ENCODE measurements around the gene IGF1R. TPM values are rescaled to one million over a fixed set of nuclear protein-coding genes. Genes with fewer than 3 reads are reported as not detected.

The IGF1R gene
- total and polyA plus RNA-seq, 2 experiments from 2014 or later = 9.5 to 92.4 TPM

DNA sequence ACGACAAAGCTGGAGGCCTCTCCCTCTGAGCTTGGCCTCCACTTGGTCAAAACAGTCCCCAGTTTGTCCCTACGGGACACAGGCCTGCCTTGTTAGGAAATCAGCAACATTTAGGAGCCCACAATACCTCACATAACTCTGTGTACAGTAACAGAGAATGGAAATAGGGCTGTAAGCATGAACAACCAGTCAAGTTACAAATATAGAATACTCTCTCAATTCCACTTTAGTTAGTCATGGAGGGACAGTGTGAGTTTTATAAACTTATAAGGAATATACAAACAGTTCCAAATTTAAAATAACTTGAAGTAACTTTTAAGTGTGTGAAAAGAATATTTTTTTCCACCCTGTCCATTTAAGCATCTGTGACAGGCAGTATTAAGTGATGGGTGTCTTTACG is 229.8 kb downstream of the IGF1R start:
- peaks cover 48% of the 10 kb centered on the region for H3K4me1 ChIP-seq (ENCODE audit: low read depth)
- no peaks in the 10 kb centered on the region for H3K9me3 ChIP-seq (ENCODE audit: low read depth)
- H3K36me3 ChIP-seq = no peaks in the 10 kb centered on the region
- TF ChIP-seq, protein P1, sequence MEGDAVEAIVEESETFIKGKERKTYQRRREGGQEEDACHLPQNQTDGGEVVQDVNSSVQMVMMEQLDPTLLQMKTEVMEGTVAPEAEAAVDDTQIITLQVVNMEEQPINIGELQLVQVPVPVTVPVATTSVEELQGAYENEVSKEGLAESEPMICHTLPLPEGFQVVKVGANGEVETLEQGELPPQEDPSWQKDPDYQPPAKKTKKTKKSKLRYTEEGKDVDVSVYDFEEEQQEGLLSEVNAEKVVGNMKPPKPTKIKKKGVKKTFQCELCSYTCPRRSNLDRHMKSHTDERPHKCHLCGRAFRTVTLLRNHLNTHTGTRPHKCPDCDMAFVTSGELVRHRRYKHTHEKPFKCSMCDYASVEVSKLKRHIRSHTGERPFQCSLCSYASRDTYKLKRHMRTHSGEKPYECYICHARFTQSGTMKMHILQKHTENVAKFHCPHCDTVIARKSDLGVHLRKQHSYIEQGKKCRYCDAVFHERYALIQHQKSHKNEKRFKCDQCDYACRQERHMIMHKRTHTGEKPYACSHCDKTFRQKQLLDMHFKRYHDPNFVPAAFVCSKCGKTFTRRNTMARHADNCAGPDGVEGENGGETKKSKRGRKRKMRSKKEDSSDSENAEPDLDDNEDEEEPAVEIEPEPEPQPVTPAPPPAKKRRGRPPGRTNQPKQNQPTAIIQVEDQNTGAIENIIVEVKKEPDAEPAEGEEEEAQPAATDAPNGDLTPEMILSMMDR (IDR thresholded peaks at IDR 0.05; ENCODE audit: low read depth, low read length) = no peak
- DNase-seq (ENCODE audit: low read depth in 1 of 2, low spot score in 1 of 2) = no peak
- H3K27me3 ChIP-seq = no peaks in the 10 kb centered on the region
- H3K4me3 ChIP-seq = no peak overlapping the region
- peak overlapping the region; percentile 10 for H3K27ac ChIP-seq

DNA sequence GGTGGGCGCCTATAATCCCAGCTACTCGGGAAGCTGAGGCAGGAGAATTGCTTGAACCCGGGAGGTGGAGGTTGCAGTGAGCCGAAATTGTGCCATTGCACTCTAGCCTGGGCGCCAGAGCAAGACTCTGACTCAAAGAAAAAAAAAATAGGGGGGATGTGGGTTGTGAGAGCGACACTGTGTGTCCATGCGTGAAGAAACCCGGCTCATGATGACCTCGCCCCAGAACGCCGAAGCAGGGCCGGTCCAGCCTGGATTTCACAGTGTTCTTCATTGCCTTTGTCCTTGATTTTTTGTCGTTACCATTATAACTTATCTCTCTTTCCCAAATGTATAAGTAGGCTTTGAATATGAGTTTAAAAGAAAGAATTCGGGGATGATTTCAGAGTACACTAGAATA is 230.5 kb downstream of the IGF1R start:
- peaks cover 48% of the 10 kb centered on the region for H3K4me1 ChIP-seq (ENCODE audit: low read depth)
- H3K36me3 ChIP-seq = no peaks in the 10 kb centered on the region
- no peaks in the 10 kb centered on the region for H3K9me3 ChIP-seq (ENCODE audit: low read depth)
- DNase-seq (ENCODE audit: low read depth in 1 of 2, low spot score in 1 of 2) = no peak
- TF ChIP-seq, protein P1 (IDR thresholded peaks at IDR 0.05; ENCODE audit: low read depth, low read length) = no peak
- H3K27ac ChIP-seq = no peak overlapping the region
- no peak overlapping the region for H3K4me3 ChIP-seq
- no peaks in the 10 kb centered on the region for H3K27me3 ChIP-seq

DNA sequence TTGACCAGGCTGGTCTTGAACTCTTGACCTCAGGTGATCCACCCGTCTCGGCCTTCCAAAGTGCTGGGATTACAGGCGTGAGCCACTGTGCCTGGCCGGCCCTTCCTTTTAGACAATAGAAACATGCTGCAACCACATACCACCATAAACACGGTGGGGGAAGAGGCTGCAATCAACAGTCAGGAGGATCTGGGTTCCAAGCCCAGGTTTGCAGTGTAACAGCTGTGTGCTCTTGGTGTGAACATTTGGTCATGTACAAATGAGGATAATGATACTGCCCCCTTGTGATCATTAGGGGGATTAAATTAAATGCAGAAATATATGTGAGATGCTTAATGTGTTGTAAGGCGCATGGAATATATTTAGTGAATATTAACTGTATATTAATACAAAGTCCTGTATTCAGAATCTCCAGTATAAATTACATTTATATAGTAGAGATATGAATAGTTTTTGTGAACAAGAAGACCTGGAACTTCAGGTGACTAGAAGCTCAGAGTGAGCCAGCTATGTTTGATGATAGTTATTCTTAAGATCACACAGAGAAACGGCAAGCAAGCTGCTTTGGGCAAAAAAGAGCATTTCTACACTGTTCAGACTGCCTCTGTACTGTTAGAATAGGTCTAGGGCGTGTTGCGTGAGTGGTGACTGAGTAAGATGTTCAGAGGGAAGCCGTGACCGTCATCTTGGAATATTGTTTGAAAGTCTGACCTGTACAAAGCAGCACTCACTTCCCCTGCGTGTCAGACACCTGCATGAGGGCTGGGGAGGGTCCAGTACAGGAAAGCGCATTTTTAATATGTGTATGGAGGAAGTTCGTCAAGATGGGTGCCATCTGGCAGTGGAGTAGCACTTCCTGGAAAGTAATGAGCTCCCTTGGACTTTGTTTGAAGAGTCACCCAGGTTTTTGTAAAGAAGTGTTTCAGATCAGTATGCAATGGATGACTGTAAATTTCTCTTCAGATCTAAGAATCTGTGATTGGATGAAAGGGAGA is 233.5 kb downstream of the IGF1R start:
- TF ChIP-seq, protein P1 (IDR thresholded peaks at IDR 0.05; ENCODE audit: low read depth, low read length) = peak; percentile 49
- H3K9me3 ChIP-seq (ENCODE audit: low read depth) = no peaks in the 10 kb centered on the region
- no peak overlapping the region for H3K4me3 ChIP-seq
- no peaks in the 10 kb centered on the region for H3K36me3 ChIP-seq
- no peak overlapping the region for H3K27ac ChIP-seq
- DNase-seq (ENCODE audit: low read depth in 1 of 2, low spot score in 1 of 2) = peak; percentile 48 to 68
- H3K4me1 ChIP-seq (ENCODE audit: low read depth) = peaks cover 21% of the 10 kb centered on the region
- H3K27me3 ChIP-seq = no peaks in the 10 kb centered on the region

GRCh38 chr15:98883478-98883877 is 235.1 kb downstream of the IGF1R start:
- Histone ChIP-seq H3K4me3 (no peak overlapping the region), H3K27ac (no peak overlapping the region), H3K9me3 (ENCODE audit: low read depth) (no peaks in the 10 kb centered on the region), H3K36me3 (no peaks in the 10 kb centered on the region), H3K27me3 (no peaks in the 10 kb centered on the region), H3K4me1 (ENCODE audit: low read depth) (peaks cover 6% of the 10 kb centered on the region)
- DNase-seq (ENCODE audit: low read depth in 1 of 2, low spot score in 1 of 2) = no peak
- TF ChIP-seq, protein P1 (IDR thresholded peaks at IDR 0.05; ENCODE audit: low read depth, low read length) = no peak

DNA sequence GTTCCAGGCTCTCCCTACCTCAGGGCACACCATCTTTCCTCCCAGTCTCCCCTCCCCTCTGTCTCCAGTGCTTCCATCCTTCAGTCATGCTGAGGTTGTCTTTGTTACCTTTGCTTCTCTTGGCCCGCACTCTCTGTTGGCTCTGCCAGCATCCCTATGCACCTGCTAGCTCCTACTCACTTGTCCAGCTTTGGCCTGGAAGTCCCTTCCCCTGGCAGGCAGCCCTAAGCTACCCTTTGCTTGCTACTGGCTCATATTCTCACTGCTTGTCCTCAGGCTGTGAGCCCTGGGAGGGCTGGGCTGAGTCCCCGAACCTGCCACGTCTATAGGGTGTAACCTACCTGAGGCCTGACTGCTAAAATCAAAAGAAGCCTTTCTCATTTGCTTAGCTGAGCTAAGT is 236.6 kb downstream of the IGF1R start:
- Histone ChIP-seq H3K27me3 (no peaks in the 10 kb centered on the region), H3K27ac (no peak overlapping the region)

More for the DNA sequence above, 236.6 kb downstream of the IGF1R start:
- H3K4me3 ChIP-seq = no peak overlapping the region
- peaks cover 6% of the 10 kb centered on the region for H3K4me1 ChIP-seq (ENCODE audit: low read depth)
- H3K9me3 ChIP-seq (ENCODE audit: low read depth) = no peaks in the 10 kb centered on the region
- DNase-seq (ENCODE audit: low read depth in 1 of 2, low spot score in 1 of 2) = no peak
- H3K36me3 ChIP-seq = no peaks in the 10 kb centered on the region
- TF ChIP-seq, protein P1 (IDR thresholded peaks at IDR 0.05; ENCODE audit: low read depth, low read length) = no peak
